Keratinocyte (primary cell): ENCODE measurements around the gene YTHDF2.

Source experiments
- EZH2 ChIP-seq: IDR thresholded peaks from one replicate; pipeline ENCODE4 v1.6.1; 2012; ENCODE audit warnings: inconsistent platforms, mild to moderate bottlenecking, low read length, moderate library complexity
- TF ChIP-seq, protein P1 (sequence below), 3 experiments: IDR thresholded peaks in 1 of 3; conservative IDR thresholded peaks in 1 of 3; optimal IDR thresholded peaks in 1 of 3; 2 replicates in 2 of 3; 3 replicates in 1 of 3; pipeline versions ENCODE3 to v1.5.1; 2011; ENCODE audit warnings: low read length in 3 of 3, mild to moderate bottlenecking in 3 of 3, moderate library complexity in 2 of 3, control low read depth in 1 of 3, inconsistent platforms in 1 of 3; ENCODE audit not compliant: insufficient read depth in 2 of 3; ENCODE audit errors: extremely low read depth in 1 of 3

DNA sequence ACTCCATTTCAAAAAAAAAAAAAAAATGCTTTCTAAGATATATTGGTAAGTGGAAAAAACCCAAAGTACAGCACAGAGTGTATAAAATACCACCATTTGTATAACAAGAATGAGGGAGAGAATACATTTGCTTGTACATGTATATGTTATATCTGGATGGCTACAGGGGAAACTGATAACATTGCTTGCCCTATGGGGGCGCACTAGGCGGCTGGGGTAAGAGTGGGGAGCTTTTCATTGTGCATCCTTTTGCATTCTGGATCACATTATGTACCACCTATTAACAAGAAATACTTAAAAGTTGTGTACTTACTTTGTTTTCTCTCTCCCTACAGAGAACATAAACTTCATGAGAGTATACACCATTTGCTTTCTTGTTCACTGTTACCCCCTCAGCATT is 46.6 kb downstream of the YTHDF2 start:
- TF ChIP-seq, protein P1, sequence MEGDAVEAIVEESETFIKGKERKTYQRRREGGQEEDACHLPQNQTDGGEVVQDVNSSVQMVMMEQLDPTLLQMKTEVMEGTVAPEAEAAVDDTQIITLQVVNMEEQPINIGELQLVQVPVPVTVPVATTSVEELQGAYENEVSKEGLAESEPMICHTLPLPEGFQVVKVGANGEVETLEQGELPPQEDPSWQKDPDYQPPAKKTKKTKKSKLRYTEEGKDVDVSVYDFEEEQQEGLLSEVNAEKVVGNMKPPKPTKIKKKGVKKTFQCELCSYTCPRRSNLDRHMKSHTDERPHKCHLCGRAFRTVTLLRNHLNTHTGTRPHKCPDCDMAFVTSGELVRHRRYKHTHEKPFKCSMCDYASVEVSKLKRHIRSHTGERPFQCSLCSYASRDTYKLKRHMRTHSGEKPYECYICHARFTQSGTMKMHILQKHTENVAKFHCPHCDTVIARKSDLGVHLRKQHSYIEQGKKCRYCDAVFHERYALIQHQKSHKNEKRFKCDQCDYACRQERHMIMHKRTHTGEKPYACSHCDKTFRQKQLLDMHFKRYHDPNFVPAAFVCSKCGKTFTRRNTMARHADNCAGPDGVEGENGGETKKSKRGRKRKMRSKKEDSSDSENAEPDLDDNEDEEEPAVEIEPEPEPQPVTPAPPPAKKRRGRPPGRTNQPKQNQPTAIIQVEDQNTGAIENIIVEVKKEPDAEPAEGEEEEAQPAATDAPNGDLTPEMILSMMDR (optimal IDR thresholded peaks at IDR 0.05 in 1 of 3, IDR thresholded peaks at IDR 0.05 in 1 of 3, conservative IDR thresholded peaks at IDR 0.05 in 1 of 3; ENCODE audit: extremely low read depth in 1 of 3, insufficient read depth in 2 of 3, low read length in 3 of 3), result no peak
- TF ChIP-seq EZH2, result no peak
